GM19035 (cell line): ENCODE results near the gene KCNQ5.

Source experiments
- ATAC-seq: cut with Tn5 transposase; IDR thresholded peaks from one replicate; pipeline ENCODE4 v1.9.1; 2021; ENCODE audit not compliant: unreplicated experiment

KCNQ5 gene

DNA sequence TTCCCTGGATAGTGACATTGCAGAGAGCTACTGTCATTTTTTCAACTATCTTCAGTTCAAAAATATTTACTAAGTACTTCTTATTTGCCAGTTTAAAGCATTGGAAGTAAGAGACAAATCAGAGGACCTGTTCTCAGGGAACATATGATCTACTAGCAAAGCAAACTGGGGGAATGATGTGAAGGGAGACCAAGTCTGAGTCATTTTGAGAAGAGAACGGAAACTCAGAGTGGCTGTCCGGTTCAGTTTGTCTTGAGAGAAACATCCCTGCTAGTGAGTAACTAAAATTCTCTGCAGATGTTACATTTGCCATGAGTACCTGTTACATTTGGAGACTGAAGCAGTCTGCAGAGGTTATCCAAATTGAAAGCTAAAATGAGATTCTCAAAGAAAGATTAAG lies 118.3 kb downstream of the KCNQ5 start:
- ATAC-seq, result peak; percentile 82

DNA sequence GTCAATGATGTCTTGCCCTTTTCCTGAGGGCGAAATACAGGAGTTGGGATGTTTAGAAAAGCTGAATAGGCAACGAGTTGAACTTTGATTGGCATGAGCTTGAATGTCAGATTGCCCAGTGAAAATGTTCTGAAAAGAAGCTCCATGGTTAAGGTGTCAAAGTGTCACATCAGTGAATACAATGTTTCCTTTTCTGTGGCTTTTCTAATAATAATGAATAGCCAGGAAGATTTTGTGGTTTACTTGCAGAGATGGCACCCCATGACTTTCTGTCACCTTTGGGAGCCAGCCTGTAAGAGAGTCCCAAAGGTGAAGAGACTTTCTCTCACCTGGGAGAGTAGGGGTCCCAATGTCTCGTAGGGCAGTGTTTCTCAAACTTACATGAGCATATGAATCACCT lies 119.2 kb downstream of the KCNQ5 start:
- ATAC-seq, result no peak

DNA sequence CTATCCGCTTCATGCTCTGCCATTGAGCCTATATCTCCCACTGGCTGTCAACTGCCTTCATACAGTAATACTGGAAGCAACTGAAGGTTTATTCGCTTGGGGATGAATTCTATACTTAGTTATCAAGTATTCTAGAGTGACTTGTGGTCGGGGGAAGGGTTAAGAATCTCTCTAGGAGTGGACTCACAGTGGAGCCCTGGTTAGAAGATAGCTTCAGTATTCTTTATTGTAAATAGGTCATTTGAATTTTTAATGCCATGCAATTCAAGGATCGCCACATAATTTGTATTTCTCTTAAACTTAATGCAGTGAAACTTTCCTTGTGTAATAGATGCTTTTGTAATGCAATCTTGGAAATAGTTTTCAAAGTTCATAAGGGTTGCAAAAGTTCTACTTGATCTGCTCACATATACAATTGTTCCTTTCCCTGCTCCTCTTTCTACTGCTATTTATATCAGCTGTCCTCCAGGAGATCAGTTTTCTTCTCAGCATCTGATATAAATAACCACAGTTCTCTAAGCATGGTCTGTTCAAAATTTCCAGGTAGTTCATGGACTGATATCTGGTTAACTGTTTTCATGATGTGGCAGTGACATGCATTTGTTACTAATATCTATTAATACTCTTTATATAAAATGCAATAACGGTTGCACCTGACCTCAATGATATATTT lies 120.3 kb downstream of the KCNQ5 start:
- ATAC-seq, result no peak

DNA sequence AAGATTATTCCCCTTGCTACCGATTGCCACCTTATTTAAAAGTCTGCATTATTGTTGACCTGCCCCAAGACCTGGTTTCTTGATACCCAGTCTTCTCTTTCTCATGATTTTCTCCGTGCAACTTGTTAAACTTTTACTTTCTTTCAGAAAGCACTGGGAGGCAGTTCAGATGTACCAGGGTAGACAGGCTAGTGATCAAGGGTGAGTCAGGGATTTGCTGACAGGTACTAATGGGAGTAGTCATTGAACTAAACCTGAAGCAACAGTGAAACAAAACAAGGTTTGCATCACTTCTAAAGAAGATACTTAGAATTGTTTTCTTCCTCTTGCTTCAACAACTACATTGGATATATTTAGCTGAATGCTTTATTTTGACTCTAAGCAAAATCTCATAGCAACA lies 124.4 kb downstream of the KCNQ5 start:
- ATAC-seq, result no peak

DNA sequence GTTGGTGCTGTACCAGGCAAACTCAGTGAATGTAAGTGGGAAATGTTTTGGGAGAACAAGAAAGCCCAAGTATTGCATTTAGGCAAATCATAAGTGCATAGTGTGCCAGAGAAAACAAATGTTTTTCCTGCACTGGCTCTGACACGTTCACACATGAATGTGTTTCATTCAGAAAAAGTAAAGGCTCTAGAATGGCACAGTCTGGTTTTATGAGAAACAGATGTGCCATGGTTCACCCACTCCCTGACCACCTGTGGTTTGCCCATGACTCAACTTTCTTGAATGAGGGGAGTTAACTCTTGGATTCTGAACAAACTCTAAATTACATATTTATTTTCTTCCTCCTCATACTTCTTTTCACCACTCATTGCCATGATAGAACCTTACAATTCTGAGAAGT lies 126.9 kb downstream of the KCNQ5 start:
- no peak for ATAC-seq

DNA sequence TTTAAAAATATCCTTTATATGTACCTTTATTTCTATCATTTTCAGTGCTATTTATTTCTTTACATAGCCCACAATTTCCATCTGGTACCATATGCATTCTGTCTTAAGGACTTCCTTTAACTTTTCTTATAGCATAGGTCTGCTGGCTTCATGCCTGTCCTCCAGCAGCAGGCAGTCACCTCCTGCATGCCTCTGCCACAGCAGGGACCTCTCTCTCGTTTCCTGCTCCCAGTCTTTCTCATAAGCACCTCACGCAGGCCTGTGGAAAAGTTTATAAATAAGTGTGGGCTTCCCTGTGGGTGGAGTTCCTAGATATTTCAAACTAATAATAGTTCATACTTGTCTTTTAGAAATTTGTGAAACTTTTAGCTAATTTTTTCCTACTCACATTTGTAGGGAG lies 133.9 kb downstream of the KCNQ5 start:
- ATAC-seq, result no peak

DNA sequence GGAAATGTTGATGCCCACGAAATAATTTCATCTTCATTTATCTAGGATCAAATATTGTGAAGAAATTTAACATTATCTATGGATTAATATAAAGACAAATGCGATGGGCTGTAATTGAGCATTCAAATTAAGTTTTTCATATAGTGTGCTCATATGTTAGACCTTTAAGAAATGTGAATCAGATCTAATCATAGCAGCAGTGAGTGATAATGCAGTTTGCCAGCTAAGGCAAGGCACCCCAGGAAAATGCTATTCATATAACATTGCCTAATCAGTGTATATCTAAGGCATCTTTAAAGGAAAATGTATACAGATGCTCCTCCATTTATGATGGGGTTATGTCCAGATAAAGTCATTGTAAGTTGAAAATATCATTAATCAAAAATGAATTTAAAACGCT lies 135.2 kb downstream of the KCNQ5 start:
- no peak for ATAC-seq

DNA sequence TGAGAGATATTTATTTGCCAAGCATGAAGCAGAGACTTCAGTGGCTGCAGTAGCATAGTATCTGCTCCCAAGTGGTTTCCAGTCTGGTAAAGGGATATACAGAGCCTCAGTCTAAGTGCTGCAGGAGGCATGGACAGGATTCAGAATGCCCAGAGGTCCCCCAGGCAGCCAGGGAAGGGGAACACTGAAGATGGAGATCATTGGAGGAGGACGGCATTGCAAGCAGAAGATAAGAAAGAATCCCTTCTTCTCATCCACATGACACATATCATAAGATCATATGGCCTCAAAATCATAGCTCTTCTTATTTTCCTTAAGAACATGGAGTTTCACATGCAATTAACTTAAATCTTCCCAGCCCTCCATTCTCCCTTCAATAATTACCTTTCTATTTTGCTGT lies 136.1 kb downstream of the KCNQ5 start:
- ATAC-seq, result no peak

DNA sequence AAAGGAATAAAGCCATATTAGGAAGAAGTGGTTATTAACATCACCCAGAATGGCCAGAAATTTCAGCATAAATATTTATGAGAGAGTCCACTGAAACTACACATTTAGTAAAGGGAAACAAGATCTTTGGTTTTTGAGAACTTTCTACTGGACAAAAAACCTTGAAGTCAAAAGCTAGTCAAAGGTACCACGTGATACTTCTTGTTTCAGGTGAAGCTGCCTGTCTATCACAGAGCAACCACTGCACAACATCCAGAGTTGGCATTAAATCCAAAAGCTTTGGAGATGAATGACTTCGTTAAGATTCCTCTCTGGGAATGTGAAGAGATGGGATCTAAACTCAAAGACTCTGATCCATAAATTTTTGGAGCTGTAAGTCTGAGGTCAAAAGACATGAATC lies 137.0 kb downstream of the KCNQ5 start:
- ATAC-seq, result no peak

DNA sequence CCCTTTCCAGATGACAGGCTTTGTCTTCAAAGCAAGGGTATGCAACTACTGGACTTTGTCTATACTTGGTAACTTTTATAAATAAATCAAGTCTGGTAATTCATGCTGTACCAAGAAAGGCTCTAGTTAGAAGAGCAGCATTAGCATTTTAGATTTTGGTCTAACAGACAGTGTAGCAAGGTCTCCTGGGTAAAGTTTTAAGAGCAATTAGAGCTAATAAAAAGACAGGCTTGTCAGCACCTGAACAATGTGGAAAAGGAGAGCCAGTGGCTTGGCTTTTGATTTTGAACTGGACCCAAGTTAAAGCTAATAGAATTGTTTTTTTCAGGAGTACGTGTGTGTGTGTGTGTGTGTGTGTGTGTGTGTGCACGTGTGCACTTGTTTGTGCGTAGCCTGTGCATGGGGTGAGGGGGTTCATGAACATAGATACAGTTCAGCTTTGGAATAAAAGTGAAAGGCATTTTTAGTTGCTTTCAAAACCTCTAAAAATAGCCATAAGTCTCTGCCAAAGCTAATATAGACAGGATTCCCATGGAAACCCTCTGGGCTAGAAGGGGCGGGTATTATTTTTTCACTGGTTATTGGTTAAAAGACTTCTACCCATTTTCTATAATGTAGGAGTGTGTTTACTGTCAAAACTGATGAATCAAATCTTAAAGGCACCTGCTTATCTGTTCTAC lies 138.4 kb downstream of the KCNQ5 start:
- ATAC-seq, result no peak

DNA sequence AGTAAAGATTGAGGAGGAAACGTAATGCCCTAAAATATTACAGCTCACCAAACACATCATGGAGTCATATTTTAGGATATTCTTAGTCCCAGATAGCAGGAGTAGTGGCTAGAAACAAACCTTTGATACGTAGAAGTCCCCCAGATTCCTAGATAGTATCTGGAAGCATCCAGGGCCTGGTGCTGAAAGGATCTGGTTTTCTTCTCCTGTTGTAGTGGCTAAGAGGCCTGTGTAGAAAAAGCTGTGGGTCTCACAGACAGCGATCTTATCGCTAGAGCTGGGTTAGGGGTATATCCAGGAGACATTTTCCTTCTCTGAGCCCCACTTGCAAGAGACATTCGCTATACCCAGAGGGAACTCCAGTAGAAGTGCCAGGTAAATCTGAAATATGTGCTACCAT lies 139.9 kb downstream of the KCNQ5 start:
- no peak for ATAC-seq

DNA sequence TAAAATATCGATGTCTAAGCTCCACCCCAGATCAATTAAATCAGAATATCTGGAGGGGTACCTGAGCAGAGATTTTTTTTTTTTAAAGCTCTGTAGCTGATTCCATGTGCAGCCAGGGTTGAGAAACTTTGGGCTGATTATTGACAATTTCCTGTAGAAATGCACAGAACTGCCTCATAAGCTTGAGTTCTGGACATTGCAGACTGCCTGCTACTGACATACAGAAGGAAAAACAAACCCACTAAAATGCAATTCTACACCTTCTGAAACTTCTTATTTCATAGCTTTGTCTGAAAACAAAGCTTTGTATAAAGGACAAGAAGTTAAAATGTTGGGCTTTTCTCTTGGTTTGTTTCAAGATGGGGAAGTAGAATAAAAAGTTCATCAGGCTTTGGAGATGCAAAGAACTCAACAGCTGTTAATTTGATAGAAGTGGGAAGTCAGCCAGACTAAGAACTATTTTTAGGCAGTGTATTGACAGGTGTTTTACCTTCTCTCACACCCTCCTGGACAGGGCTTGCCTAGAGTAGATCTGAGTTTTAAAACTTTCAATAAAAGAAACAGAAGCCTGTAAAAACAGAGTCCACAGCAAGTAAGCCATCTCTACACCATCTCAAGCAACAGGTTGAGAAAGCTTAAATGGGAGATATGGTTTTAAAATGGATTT lies 147.7 kb downstream of the KCNQ5 start:
- peak; percentile 58 for ATAC-seq

DNA sequence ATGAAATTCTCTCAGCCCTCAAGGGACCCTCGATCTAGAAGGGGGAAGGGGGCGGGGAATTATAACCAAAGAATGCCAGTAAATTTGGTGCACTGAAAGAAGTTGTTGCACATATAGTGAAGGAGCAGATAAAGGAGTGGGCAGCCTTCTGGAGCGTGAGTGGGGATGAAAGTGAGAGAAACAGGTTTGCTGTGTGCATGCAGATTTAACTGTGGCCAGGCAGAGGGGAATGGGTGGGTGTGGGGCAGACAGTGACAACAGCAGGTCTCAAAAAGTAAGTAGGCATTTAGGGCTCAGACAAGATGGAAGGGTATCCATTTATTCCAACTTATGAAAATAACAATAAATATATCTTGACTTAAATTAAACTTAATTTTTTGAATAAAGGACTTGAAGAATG lies 149.1 kb downstream of the KCNQ5 start:
- no peak for ATAC-seq

DNA sequence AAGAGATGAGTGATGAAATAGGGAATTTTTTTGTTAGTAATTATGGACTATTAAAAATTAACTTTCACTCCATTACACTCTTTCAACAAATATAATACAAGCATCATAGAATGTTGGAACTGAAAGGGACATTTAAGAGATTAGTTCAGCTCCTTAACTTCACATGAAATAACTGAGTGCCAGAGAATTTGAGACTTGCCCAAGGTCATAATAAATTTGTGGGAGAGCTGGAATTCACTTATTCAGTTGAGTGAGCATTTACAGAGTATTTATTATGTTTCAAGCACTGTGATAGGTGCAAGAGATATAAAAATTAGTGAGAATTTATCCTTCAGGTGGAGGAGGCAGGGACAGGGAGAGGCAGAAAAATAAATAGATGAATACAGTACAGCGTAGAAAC lies 154.6 kb downstream of the KCNQ5 start:
- ATAC-seq, result no peak

DNA sequence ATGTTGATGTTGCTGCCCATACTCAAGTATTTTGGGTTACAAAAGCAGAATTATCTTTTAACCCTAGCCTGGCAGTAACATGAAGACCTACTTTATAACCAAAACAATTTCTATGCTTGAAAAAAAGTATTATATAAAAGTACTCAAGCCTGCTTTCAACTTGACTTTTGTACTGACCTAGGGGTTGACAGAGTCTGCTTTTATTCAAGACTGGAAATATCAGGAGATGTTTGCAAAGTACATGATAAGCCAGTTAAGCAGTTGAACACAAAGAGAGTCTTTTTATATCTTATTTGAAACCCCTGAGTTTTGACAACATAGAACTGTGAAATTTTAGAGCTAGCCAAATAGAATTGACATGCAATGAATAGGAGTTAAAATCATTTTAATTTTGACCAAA lies 159.8 kb downstream of the KCNQ5 start:
- no peak for ATAC-seq

DNA sequence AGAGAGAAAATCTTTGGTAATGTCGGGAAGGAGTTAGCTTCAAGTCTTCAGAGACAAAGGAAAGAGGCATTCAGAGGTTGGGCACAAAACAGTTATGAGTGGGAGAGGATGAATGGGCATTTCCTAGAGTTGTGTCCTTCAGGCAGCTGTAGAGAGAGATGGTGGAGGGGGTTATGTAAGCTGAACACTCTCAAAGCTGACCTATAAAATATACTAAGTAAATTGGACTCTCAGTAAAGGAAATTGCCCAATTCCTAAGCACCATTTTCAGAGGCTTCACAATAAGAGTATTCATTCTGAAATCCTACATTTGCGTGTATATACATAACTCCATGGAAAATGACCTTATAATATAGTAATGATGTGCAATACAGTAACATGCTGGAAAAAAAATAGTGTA lies 161.2 kb downstream of the KCNQ5 start:
- no peak for ATAC-seq

DNA sequence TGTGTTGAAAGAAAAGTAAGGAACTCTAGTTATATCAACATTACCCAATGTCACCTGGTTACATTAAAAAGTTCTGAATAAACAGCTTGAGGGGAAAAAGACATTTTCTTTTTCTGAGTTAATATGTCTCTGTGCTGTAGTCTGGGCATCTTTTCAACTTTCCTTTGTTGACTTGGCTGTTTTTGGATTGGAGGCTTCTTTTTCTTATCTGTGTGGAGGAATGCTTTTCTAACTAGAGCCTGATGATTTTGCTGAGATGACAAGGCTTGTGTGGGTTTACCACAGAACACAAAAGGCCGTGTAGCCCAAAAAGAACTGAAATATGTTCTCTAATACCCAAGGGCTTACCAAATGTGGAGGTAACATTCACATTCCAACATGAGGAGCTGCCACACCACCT lies 161.8 kb downstream of the KCNQ5 start:
- no peak for ATAC-seq

DNA sequence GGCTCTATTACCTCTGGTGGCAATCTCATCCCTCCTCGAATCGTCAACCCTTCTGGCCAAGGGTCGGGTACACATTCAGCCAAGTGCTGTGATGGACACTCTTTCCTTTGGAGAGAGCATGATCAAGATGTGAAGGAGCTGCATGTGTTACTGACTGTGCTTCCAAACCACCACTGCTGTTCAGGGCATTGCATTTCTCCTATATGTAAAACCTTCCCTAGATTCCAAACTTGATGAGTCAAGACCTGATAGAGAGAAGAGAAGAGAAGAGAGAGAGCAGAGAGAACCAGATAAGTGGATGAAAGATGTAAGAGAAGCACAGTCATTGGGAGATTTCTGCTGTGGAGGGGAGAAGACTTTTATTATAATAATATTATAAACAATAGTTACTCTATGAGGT lies 162.2 kb downstream of the KCNQ5 start:
- no peak for ATAC-seq

DNA sequence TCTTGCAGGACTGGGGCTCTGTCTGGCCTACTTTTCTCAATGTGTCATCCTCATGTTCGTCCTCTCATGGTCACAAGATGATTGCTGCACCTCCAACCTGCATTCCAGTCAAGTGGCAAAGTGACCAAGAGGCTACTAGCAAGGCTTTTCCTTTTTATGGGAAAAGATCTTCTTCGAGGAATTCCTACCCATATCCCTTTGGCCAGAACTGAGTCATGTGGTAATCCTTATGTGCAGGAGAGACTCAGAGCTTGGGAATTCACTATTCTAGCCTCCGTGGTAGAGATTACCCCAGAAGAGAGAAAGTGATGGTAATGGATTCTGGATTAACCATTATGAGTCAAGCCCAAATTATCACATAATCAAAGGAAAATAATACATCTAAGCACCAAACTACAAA lies 162.7 kb downstream of the KCNQ5 start:
- ATAC-seq, result no peak

DNA sequence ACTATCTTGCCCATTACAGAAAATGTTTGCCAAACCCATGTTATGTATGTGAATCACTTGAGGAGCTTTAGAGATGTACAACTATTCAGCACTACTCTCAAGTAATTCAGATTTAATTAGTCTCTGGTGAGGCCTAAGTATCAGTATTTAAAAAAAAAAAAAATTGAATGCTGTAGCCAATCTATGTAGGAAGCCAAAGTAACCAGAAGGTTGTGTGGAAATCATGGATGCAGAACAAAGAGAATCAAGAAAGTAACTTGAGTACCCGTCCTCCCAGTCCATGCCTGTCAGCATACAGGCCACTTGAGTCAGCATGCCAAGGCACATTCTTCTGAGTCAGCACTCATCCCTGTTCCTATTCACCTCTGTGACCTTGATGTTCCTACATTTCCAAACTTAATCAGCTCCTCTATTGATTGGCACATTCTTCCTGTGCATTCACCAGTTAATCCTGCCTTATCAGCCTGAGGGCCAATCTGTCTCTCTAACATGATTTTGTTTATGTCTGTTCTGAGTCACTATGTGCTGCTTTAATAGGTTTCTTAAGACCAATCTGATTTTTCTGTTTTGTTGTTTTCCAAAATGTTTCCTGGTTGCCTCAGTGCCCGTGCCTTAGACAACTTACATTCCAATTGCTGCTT lies 165.6 kb downstream of the KCNQ5 start:
- no peak for ATAC-seq

DNA sequence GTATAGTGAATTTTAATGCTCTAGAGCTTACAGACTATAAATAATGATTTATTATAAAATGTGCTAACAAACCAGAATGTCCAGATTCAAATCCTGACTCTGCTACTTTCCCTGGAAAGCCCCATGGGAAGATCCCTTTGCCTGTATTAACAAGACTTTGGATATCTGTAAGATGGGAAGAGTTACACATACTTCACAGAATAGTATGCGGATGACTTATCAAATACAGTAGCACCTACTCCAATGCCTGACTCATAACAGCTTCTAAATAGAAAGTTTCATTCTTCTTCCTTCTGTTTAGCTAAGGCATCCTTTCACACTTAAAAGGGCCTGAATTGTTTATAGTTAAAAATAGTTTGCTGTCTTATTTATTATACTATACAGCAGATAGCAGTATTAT lies 166.3 kb downstream of the KCNQ5 start:
- ATAC-seq, result no peak

DNA sequence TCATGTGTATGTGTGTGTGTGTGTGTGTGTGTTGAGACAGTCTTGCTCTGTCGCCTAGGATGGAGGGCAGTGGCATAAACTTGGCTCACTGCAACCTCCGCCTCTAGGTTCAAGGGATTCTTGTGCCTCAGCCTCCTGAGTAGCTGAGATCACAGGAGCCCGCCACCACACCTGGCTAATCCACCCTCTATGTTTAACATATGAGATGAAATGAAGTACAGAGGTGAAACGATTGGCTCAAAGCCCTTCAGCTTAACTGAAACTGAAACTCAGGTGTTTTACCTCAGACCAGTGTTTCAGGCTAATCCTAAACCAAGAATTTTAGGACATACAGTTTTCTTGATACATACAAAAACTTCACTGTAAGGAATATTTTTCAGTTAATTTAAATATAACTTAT lies 167.3 kb downstream of the KCNQ5 start:
- no peak for ATAC-seq
